Endodermal cell (in vitro differentiated cells): ENCODE data around the gene CHN1. TPM values are rescaled to one million over a fixed set of nuclear protein-coding genes. Genes with fewer than 3 reads are reported as not detected.

ENCODE experiments used
- DNase-seq: peaks from one replicate; pipeline ENCODE4 v3.0.0-alpha.2; 2017
- H3K27ac ChIP-seq: 2 replicates; pipeline ENCODE4 v1.5.1; 2013; ENCODE audit warnings: mild to moderate bottlenecking, low read depth, low read length, moderate library complexity
- H3K27me3 ChIP-seq: 2 replicates; pipeline ENCODE4 v1.6.1; 2013; ENCODE audit warnings: mild to moderate bottlenecking, low read length, moderate library complexity; ENCODE audit not compliant: insufficient read depth, control insufficient read depth, poor library complexity, severe bottlenecking
- H3K36me3 ChIP-seq: 2 replicates; pipeline ENCODE4 v1.7.0; 2013; ENCODE audit warnings: mild to moderate bottlenecking, low read length, moderate library complexity; ENCODE audit not compliant: control insufficient read depth, insufficient read depth
- H3K4me1 ChIP-seq: one replicate; pipeline ENCODE4 v1.7.0; 2013; ENCODE audit warnings: low read length; ENCODE audit not compliant: control insufficient read depth, insufficient read depth
- H3K4me3 ChIP-seq: 2 replicates; pipeline ENCODE4 v1.5.1; 2013; ENCODE audit warnings: mild to moderate bottlenecking, low read length, moderate library complexity
- H3K9ac ChIP-seq: 2 replicates; pipeline ENCODE4 v1.6.1; 2013; ENCODE audit warnings: mild to moderate bottlenecking, low read length, moderate library complexity; ENCODE audit not compliant: poor library complexity, severe bottlenecking; ENCODE audit errors: extremely low read depth
- H3K9me3 ChIP-seq: 2 replicates; pipeline ENCODE4 v1.6.1; 2013; ENCODE audit warnings: mild to moderate bottlenecking, low read length, moderate library complexity; ENCODE audit not compliant: control insufficient read depth
- H3K27ac Mint-ChIP-seq: 2 replicates; pipeline ENCODE4 v1.8.0; 2020; ENCODE audit warnings: mixed read lengths
- H3K27me3 Mint-ChIP-seq: 2 replicates; pipeline ENCODE4 v1.8.0; 2021; ENCODE audit warnings: mild to moderate bottlenecking, mixed read lengths; ENCODE audit not compliant: insufficient read depth
- H3K36me3 Mint-ChIP-seq: 2 replicates; pipeline ENCODE4 v1.8.0; 2020; ENCODE audit warnings: low read depth, mixed read lengths
- H3K4me1 Mint-ChIP-seq: 2 replicates; pipeline ENCODE4 v1.8.0; 2020; ENCODE audit warnings: mixed read lengths
- H3K4me3 Mint-ChIP-seq: 2 replicates; pipeline ENCODE4 v1.8.0; 2020; ENCODE audit warnings: mild to moderate bottlenecking, moderate library complexity, mixed read lengths
- H3K9me3 Mint-ChIP-seq: 2 replicates; pipeline ENCODE4 v1.8.0; 2020; ENCODE audit warnings: mild to moderate bottlenecking, mixed read lengths
- WGBS, 2 experiments: methylation state at CpG; one replicate each; pipeline versions ENCODE4 v1.1.5 to v1.1.7; 2013; ENCODE audit warnings: missing lambda C conversion rate in 2 of 2, mixed read lengths in 1 of 2; ENCODE audit not compliant: insufficient coverage in 1 of 2, insufficient read length in 1 of 2; 5-methylcytosine and 5-hydroxymethylcytosine counted together
- total RNA-seq, 2 donors: library from RNA; stranded (reverse); fragmentation: NEBNext Ultra II Directional in 1 of 2; extraction: Animal tissue kit (Norgen Biotek cat#: 25700) in 1 of 2; gene quantifications; 2 replicates in 1 of 2; 3 replicates in 1 of 2; pipeline ENCODE4 v1.2.1, GENCODE V29; 2021
- TF ChIP-seq, protein P1 (sequence below): fragments of 200-600 bp; sonication (generic); conservative IDR thresholded peaks from 2 replicates; pipeline ENCODE4 v1.5.0; 2021; ENCODE audit warnings: antibody characterized with exemption, mild to moderate bottlenecking

Gene CHN1
- total RNA-seq, 2 donors from 2014 or later = 24.3 to 28.8 TPM

DNA sequence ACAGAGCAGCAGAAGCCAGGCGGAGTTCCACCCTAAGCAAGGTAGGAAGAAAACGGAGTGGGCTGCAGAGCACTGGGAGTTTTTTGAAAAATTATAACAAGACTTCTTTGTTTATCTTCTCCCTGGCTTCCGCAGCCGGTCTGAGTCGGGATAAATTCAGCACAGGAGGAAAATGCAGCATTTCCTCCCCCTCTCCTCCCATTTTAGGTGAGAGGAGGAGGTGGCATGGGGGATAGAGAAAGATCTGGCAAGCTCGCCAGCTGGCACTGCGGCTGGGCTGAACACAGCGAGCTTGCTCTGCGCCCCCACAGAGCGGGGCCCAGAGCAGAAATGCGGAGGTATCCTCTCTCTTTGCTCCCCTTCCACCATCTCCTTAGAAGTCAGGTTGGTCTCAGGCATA is 223.2 kb downstream of the CHN1 start:
- TF ChIP-seq, protein P1, sequence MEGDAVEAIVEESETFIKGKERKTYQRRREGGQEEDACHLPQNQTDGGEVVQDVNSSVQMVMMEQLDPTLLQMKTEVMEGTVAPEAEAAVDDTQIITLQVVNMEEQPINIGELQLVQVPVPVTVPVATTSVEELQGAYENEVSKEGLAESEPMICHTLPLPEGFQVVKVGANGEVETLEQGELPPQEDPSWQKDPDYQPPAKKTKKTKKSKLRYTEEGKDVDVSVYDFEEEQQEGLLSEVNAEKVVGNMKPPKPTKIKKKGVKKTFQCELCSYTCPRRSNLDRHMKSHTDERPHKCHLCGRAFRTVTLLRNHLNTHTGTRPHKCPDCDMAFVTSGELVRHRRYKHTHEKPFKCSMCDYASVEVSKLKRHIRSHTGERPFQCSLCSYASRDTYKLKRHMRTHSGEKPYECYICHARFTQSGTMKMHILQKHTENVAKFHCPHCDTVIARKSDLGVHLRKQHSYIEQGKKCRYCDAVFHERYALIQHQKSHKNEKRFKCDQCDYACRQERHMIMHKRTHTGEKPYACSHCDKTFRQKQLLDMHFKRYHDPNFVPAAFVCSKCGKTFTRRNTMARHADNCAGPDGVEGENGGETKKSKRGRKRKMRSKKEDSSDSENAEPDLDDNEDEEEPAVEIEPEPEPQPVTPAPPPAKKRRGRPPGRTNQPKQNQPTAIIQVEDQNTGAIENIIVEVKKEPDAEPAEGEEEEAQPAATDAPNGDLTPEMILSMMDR = no peak
- H3K4me1 Mint-ChIP-seq = peaks cover 19% of the 10 kb centered on the region

DNA sequence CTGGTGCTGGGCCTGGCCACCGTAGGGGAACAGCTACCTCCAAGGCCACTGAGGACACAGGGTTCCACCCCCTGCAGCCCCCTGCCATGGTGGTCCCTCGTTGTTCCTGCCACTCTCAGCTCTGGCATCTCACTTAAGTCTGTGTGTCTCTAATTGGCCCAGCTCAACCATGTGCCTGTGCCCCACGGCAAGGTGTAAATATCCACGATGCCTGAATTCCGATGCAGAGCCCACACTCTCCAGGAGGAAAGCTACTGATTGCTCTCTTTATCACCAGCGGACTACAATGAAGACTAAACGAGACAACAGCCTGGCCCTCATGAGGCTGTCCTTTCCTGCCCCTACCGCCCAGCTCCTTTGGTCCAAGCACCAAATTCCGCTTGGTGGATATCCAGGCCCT is 223.9 kb downstream of the CHN1 start:
- no peak for DNase-seq
- no peaks in the 10 kb centered on the region for H3K36me3 ChIP-seq
- H3K27ac Mint-ChIP-seq = no peak overlapping the region
- H3K9me3 ChIP-seq = no peaks in the 10 kb centered on the region
- H3K9me3 Mint-ChIP-seq = no peaks in the 10 kb centered on the region
- WGBS, 2 experiments = 90 to 92% methylated on average over 6 to 9 of the region's 9 CpGs
- TF ChIP-seq, protein P1 = no peak
- H3K27me3 Mint-ChIP-seq = no peaks in the 10 kb centered on the region
- H3K36me3 Mint-ChIP-seq = no peaks in the 10 kb centered on the region
- no peak overlapping the region for H3K27ac ChIP-seq
- H3K27me3 ChIP-seq = no peaks in the 10 kb centered on the region
- H3K4me1 Mint-ChIP-seq = peaks cover 24% of the 10 kb centered on the region
- H3K4me1 ChIP-seq = no peaks in the 10 kb centered on the region
- no peak overlapping the region for H3K9ac ChIP-seq
- no peak overlapping the region for H3K4me3 ChIP-seq
- H3K4me3 Mint-ChIP-seq = no peak overlapping the region

More for the DNA sequence above, 223.2 kb downstream of the CHN1 start:
- Histone ChIP-seq H3K9ac (no peak overlapping the region), H3K27me3 (no peaks in the 10 kb centered on the region), H3K4me1 (no peaks in the 10 kb centered on the region), H3K27ac (no peak overlapping the region), H3K9me3 (no peaks in the 10 kb centered on the region), H3K4me3 (no peak overlapping the region), H3K36me3 (no peaks in the 10 kb centered on the region)
- 91 to 93% methylated on average over 5 to 11 of the region's 11 CpGs for WGBS, 2 experiments
- DNase-seq = no peak
- H3K36me3 Mint-ChIP-seq = no peaks in the 10 kb centered on the region
- H3K27ac Mint-ChIP-seq = no peak overlapping the region
- no peak overlapping the region for H3K4me3 Mint-ChIP-seq
- H3K9me3 Mint-ChIP-seq = no peaks in the 10 kb centered on the region
- H3K27me3 Mint-ChIP-seq = no peaks in the 10 kb centered on the region

DNA sequence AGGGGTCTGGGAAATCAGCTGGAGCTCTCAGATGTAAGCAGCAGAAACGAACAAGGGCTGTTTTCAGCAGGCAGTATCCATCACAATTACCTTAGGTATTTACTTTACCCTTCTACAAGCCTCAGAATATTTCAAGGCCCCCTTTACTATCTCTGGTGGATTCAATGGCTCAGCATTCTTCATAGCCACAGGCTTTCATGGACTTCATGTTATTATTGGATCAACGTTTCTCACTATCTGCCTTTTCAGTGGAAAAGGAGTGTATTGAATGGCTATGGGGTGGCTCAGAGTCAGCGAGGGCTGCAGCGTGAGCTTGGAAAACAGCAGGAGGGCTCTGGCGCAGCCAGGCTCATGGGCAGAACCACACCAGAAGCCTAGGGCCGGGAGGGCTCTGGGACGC is 224.3 kb downstream of the CHN1 start:
- no peak overlapping the region for H3K4me3 Mint-ChIP-seq
- Histone ChIP-seq H3K9ac (no peak overlapping the region), H3K27me3 (no peaks in the 10 kb centered on the region), H3K36me3 (no peaks in the 10 kb centered on the region), H3K9me3 (no peaks in the 10 kb centered on the region), H3K27ac (no peak overlapping the region), H3K4me3 (no peak overlapping the region), H3K4me1 (no peaks in the 10 kb centered on the region)
- no peak for DNase-seq
- no peaks in the 10 kb centered on the region for H3K9me3 Mint-ChIP-seq
- no peak overlapping the region for H3K27ac Mint-ChIP-seq
- no peaks in the 10 kb centered on the region for H3K36me3 Mint-ChIP-seq
- peaks cover 24% of the 10 kb centered on the region for H3K4me1 Mint-ChIP-seq
- TF ChIP-seq, protein P1 = no peak
- no peaks in the 10 kb centered on the region for H3K27me3 Mint-ChIP-seq
- WGBS, 2 experiments = 78 to 89% methylated on average over 4 to 7 of the region's 7 CpGs
